OCI-LY3 (cell line): Measurements from ENCODE around the gene COL4A6.
"Not testable (repeated sequence)": the region's sequence is repeated elsewhere in the genome, so short reads cannot be mapped to it uniquely, and the experiment has no call there.

ENCODE experiments used
- CTCF ChIP-seq: fragments of 200-600, 300-600 bp; sonication (generic); IDR thresholded peaks from 2 replicates; pipeline ENCODE4 v1.5.1; 2014; ENCODE audit warnings: antibody characterized with exemption, low read length, low read depth
- EZH2phosphoT487 ChIP-seq: fragments of 200-600 bp; shearing (Covaris generic); IDR thresholded peaks from 2 replicates; pipeline ENCODE4 v1.6.1; 2018; ENCODE audit warnings: antibody characterized with exemption, mixed run types, low read depth

GRCh38 chrX:108376821-108377220, 61.4 kb downstream of the COL4A6 start:
- not testable (repeated sequence) for TF ChIP-seq CTCF, EZH2phosphoT487
